K562 (cell line): ENCODE results near the gene PRR14. TPM values are rescaled to one million over a fixed set of nuclear protein-coding genes. Genes with fewer than 3 reads are reported as not detected.

Experiments
- CHD4 ChIP-seq: fragments of 200-600 bp; sonication (generic); IDR thresholded peaks from 3 replicates; pipeline ENCODE4 v1.6.1; 2012; ENCODE audit warnings: low read depth, mild to moderate bottlenecking, mixed read lengths, low read length, inconsistent platforms; ENCODE audit not compliant: insufficient read depth, insufficient replicate concordance, poor library complexity, severe bottlenecking
- EP300 ChIP-seq: IDR thresholded peaks from 2 replicates; pipeline ENCODE4 v1.6.1; 2012; ENCODE audit warnings: low read length, improper control_type of control experiment
- FOXP1 ChIP-seq: sonication (generic); formaldehyde crosslinking; IDR thresholded peaks from 2 replicates; pipeline ENCODE4 v1.8.0; 2022; ENCODE audit warnings: mild to moderate bottlenecking, missing genetic modification reagents
- GABPB2 ChIP-seq: fragments of 250-450 bp; sonication (Bioruptor Pico); conservative IDR thresholded peaks from 2 replicates; pipeline ENCODE4 v1.5.1; 2021; ENCODE audit warnings: mild to moderate bottlenecking
- KLF16 ChIP-seq: IDR thresholded peaks from 2 replicates; pipeline ENCODE4 v1.6.1; 2016; ENCODE audit warnings: antibody characterized with exemption
- MAFG ChIP-seq: fragments of 450-650 bp; conservative IDR thresholded peaks from 2 replicates; pipeline ENCODE4 v1.6.1; 2016; ENCODE audit warnings: missing genetic modification characterization, missing compliant biosample characterization
- MAFK ChIP-seq: IDR thresholded peaks from 2 replicates; pipeline ENCODE4 v1.6.1; 2011; ENCODE audit warnings: low read length, improper control_type of control experiment
- MCM2 ChIP-seq: fragments of 450-650 bp; IDR thresholded peaks from 2 replicates; pipeline ENCODE4 v1.6.1; 2017; ENCODE audit warnings: low read depth, mild to moderate bottlenecking
- MYBL2 ChIP-seq, 2 experiments: fragments of 450-650 bp in 1 of 2; sonication (generic) in 1 of 2; formaldehyde crosslinking in 1 of 2; IDR thresholded peaks; 2 replicates each; pipeline versions ENCODE4 v1.6.1 to v1.8.1; 2017 to 2022; ENCODE audit warnings: borderline replicate concordance in 1 of 2, inconsistent platforms in 1 of 2, low read depth in 1 of 2, mild to moderate bottlenecking in 1 of 2, missing genetic modification reagents in 1 of 2, moderate library complexity in 1 of 2
- NCOA2 ChIP-seq, 2 experiments: fragments of 450-650 bp; IDR thresholded peaks; 2 replicates each; pipeline ENCODE4 v1.6.1; 2018; ENCODE audit warnings: mild to moderate bottlenecking in 2 of 2, moderate library complexity in 1 of 2; ENCODE audit not compliant: partially characterized antibody in 2 of 2
- PTBP1 ChIP-seq: fragments of 200-400 bp; formaldehyde crosslinking; IDR thresholded peaks from 2 replicates; pipeline ENCODE4 v1.6.1; 2017; ENCODE audit warnings: low read depth, low read length
- SRSF3 ChIP-seq: fragments of 200-400 bp; formaldehyde crosslinking; IDR thresholded peaks from 2 replicates; pipeline ENCODE4 v1.6.1; 2016; ENCODE audit warnings: mild to moderate bottlenecking, low read length, moderate library complexity; ENCODE audit not compliant: insufficient read depth
- TFAM ChIP-seq: fragments of 250-450 bp; sonication (Bioruptor Pico); conservative IDR thresholded peaks from 2 replicates; pipeline ENCODE4 v1.5.0; 2021; ENCODE audit warnings: mild to moderate bottlenecking, moderate library complexity
- ZNF561 ChIP-seq: fragments of 450-650 bp; formaldehyde crosslinking; conservative IDR thresholded peaks from 2 replicates; pipeline ENCODE4 v1.4.0; 2020; ENCODE audit warnings: mild to moderate bottlenecking, moderate library complexity
- ZNF695 ChIP-seq: fragments of 450-650 bp; formaldehyde crosslinking; IDR thresholded peaks from 2 replicates; pipeline ENCODE4 v1.4.0; 2020; ENCODE audit warnings: mild to moderate bottlenecking, moderate library complexity
- ZNF785 ChIP-seq: fragments of 250-450 bp; sonication (Bioruptor Pico); IDR thresholded peaks from 2 replicates; pipeline ENCODE4 v1.4.0; 2020; ENCODE audit warnings: mild to moderate bottlenecking
- polyA plus RNA-seq, 8 experiments: library from polyadenylated mRNA; depleted of rRNA in 4 of 8; stranded (reverse) in 5 of 8; unstranded in 3 of 8; fragments of >200 nt; fragmentation: Nextera tagmentation in 2 of 8; fragmentation: Illumina TruSeq in 1 of 8; extraction: Ambion mirVana in 2 of 8; extraction: Trizol in 1 of 8; gene quantifications; 2 replicates each; pipeline versions ENCODE4 v1.2.1 to v1.2.3, GENCODE V29; 2011 to 2014; ENCODE audit warnings: inconsistent platforms in 1 of 8, missing spikeins in 1 of 8
- total RNA-seq, 7 experiments: library from RNA; depleted of rRNA in 6 of 7; stranded (reverse); fragments of >200 nt in 6 of 7; fragmentation: Illumina TruSeq in 2 of 7; extraction: Trizol in 2 of 7; gene quantifications; 2 replicates each; pipeline versions ENCODE4 v1.2.1 to v1.2.3, GENCODE V29; 2011 to 2021; ENCODE audit warnings: low replicate concordance in 1 of 7
- TF ChIP-seq, protein P1 (sequence below): fragments of 250-450 bp; sonication (Bioruptor Pico); IDR thresholded peaks from 2 replicates; pipeline ENCODE4 v1.5.0; 2021; ENCODE audit warnings: mild to moderate bottlenecking, borderline replicate concordance
- TF ChIP-seq, protein P2 (sequence below), 2 experiments: fragments of 450-650 bp; formaldehyde crosslinking in 1 of 2; IDR thresholded peaks; 2 replicates each; pipeline versions ENCODE4 v1.4.0 to v1.6.1; 2014 to 2020; ENCODE audit warnings: mild to moderate bottlenecking in 2 of 2, borderline replicate concordance in 1 of 2, low read depth in 1 of 2

Gene PRR14
- total and polyA plus RNA-seq, 9 of the 15 experiments (the other 6 are each of a cell fraction or from before 2014, with no cell fraction given), result 2.2 to 63.1 (median 11.5) TPM

DNA sequence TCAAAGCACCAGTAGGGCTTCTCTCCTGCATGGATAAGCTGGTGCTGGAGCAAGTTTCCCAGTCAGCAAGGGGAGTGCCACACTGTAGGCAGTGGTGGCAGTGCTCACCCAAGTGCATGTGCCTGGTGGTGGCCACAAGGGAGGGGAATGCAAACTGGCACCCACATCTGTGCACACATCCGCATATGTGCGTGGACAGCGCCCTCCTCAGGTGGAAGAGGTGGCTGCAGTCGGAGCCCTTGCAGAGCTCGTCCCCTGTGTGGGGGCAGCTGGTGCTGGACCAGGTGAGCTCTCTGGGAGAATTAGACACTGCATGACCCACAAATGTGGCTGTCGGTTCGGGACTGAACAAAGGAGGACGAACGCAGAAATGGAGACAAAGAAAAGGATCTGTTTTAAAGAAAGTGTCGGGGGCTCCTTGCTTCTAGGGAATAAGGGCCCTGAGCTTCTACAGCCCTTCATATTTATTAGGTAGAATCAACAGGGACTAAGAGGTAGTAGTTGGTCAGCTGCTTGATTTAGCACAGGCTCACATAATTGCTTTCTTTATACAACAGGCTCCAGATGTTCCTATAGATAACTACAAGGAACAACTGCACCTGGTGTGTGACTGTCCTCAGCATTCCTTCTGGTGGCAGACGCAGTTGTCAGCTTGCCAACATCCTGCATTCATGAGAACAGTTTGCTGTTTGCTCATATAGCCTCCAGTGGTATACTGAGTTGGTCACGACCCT is 35.2 kb upstream of the PRR14 start (continued):
- TF ChIP-seq MYBL2 (IDR thresholded peaks at IDR 0.05; ENCODE audit: low read depth) (no peak), MYBL2 (CRISPR knock-in tag; IDR thresholded peaks at IDR 0.05; ENCODE audit: borderline replicate concordance) (no peak), KLF16 (0 out of 2 replicates have a peak, but pooled peaks have one; percentile 7), NCOA2 (IDR thresholded peaks at IDR 0.05; ENCODE audit: partially characterized antibody in 2 of 2) (no peak), ZNF561 (CRISPR knock-in tag) (no peak), ZNF785 (CRISPR knock-in tag) (no peak), PTBP1 (no peak), TFAM (no peak), MAFK (no peak), MCM2 (no peak), EP300 (no peak), SRSF3 (no peak), MAFG (tag) (no peak), GABPB2 (no peak), CHD4 (no peak), FOXP1 (CRISPR knock-in tag) (no peak), ZNF695 (CRISPR knock-in tag) (no peak)
- TF ChIP-seq, protein P1, sequence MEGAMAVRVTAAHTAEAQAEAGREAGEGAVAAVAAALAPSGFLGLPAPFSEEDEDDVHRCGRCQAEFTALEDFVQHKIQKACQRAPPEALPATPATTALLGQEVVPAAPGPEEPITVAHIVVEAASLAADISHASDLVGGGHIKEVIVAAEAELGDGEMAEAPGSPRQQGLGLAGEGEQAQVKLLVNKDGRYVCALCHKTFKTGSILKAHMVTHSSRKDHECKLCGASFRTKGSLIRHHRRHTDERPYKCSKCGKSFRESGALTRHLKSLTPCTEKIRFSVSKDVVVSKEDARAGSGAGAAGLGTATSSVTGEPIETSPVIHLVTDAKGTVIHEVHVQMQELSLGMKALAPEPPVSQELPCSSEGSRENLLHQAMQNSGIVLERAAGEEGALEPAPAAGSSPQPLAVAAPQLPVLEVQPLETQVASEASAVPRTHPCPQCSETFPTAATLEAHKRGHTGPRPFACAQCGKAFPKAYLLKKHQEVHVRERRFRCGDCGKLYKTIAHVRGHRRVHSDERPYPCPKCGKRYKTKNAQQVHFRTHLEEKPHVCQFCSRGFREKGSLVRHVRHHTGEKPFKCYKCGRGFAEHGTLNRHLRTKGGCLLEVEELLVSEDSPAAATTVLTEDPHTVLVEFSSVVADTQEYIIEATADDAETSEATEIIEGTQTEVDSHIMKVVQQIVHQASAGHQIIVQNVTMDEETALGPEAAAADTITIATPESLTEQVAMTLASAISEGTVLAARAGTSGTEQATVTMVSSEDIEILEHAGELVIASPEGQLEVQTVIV, result no peak
- TF ChIP-seq, protein P2, sequence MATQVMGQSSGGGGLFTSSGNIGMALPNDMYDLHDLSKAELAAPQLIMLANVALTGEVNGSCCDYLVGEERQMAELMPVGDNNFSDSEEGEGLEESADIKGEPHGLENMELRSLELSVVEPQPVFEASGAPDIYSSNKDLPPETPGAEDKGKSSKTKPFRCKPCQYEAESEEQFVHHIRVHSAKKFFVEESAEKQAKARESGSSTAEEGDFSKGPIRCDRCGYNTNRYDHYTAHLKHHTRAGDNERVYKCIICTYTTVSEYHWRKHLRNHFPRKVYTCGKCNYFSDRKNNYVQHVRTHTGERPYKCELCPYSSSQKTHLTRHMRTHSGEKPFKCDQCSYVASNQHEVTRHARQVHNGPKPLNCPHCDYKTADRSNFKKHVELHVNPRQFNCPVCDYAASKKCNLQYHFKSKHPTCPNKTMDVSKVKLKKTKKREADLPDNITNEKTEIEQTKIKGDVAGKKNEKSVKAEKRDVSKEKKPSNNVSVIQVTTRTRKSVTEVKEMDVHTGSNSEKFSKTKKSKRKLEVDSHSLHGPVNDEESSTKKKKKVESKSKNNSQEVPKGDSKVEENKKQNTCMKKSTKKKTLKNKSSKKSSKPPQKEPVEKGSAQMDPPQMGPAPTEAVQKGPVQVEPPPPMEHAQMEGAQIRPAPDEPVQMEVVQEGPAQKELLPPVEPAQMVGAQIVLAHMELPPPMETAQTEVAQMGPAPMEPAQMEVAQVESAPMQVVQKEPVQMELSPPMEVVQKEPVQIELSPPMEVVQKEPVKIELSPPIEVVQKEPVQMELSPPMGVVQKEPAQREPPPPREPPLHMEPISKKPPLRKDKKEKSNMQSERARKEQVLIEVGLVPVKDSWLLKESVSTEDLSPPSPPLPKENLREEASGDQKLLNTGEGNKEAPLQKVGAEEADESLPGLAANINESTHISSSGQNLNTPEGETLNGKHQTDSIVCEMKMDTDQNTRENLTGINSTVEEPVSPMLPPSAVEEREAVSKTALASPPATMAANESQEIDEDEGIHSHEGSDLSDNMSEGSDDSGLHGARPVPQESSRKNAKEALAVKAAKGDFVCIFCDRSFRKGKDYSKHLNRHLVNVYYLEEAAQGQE (IDR thresholded peaks at IDR 0.05; ENCODE audit: borderline replicate concordance), result peak; percentile 16; the same call in 1 of the 2 replicates
- TF ChIP-seq, protein P2 (CRISPR knock-in tag; IDR thresholded peaks at IDR 0.05; ENCODE audit: low read depth), result no peak
